SK-N-SH (cell line): ENCODE data around the gene SCN9A. TPM values are rescaled to one million over a fixed set of nuclear protein-coding genes. Genes with fewer than 3 reads are reported as not detected.

Source experiments
- CTCF ChIA-PET: fragments of 300-600, 350-600 bp; formaldehyde crosslinking; extraction: SDS; loops from one replicate; lab custom pipeline; 2021; lab: Yijun Ruan, JAX
- POLR2A ChIA-PET: fragments of 350-600 bp; sonication (Branson Sonifier 250); formaldehyde crosslinking; extraction: SDS; loops from one replicate; lab custom pipeline; 2020; ENCODE audit warnings: antibody characterized with exemption, inconsistent platforms; lab: Yijun Ruan, JAX
- DNase-seq: peaks from one replicate; pipeline ENCODE4 v3.0.0; 2012
- H2AFZ ChIP-seq: fragments of 200-600 bp; sonication (generic); 2 replicates; pipeline ENCODE4 v1.8.1; 2016; ENCODE audit warnings: antibody characterized with exemption, mild to moderate bottlenecking, low read depth
- H3F3A ChIP-seq: fragments of 200-600 bp; sonication (generic); replicated peaks from 2 replicates; pipeline ENCODE3; 2016; ENCODE audit warnings: antibody characterized with exemption, mild to moderate bottlenecking; ENCODE audit not compliant: insufficient read depth
- H3K27ac ChIP-seq, 2 experiments: fragments of 200-500 bp in 1 of 2; fragments of 200-600 bp in 1 of 2; sonication (Bioruptor generic) in 1 of 2; sonication (generic), shearing (Covaris generic) in 1 of 2; 2 replicates each; pipeline versions ENCODE4 v1.5.1 to v1.6.1; 2014 to 2016; ENCODE audit warnings: low read depth in 2 of 2, inconsistent platforms in 1 of 2, low read length in 1 of 2, mild to moderate bottlenecking in 1 of 2, mixed read lengths in 1 of 2
- H3K27me3 ChIP-seq: fragments of 200-600 bp; sonication (generic), shearing (Covaris generic); 2 replicates; pipeline ENCODE4 v1.6.1; 2016; ENCODE audit warnings: mixed run types; ENCODE audit not compliant: insufficient read depth
- H3K36me3 ChIP-seq, 2 experiments: fragments of 200-500 bp in 1 of 2; fragments of 200-600 bp in 1 of 2; sonication (Bioruptor generic) in 1 of 2; sonication (generic) in 1 of 2; replicated peaks in 1 of 2; 2 replicates each; pipeline versions ENCODE3 to v1.5.1; 2014 to 2016; ENCODE audit warnings: low read length in 1 of 2, mild to moderate bottlenecking in 1 of 2; ENCODE audit not compliant: insufficient read depth in 2 of 2, control insufficient read depth in 1 of 2
- H3K4me1 ChIP-seq, 2 experiments: fragments of 200-500 bp in 1 of 2; fragments of 200-600 bp in 1 of 2; sonication (Bioruptor generic) in 1 of 2; sonication (generic), shearing (Covaris generic) in 1 of 2; 2 replicates each; pipeline versions ENCODE4 v1.5.1 to v1.6.1; 2014 to 2016; ENCODE audit warnings: low read depth in 1 of 2, low read length in 1 of 2, mixed run types in 1 of 2; ENCODE audit not compliant: insufficient read depth in 2 of 2, control insufficient read depth in 1 of 2
- H3K4me2 ChIP-seq: fragments of 200-600 bp; sonication (generic), shearing (Covaris generic); 2 replicates; pipeline ENCODE4 v1.6.1; 2017; ENCODE audit warnings: mixed run types
- H3K4me3 ChIP-seq, 2 experiments: fragments of 200-500 bp in 1 of 2; fragments of 200-600 bp in 1 of 2; sonication (Bioruptor generic) in 1 of 2; sonication (generic), shearing (Covaris generic) in 1 of 2; 2 replicates each; pipeline versions ENCODE4 v1.5.1 to v1.8.1; 2014 to 2016; ENCODE audit warnings: low read depth in 2 of 2, inconsistent platforms in 1 of 2, low read length in 1 of 2, mild to moderate bottlenecking in 1 of 2, mixed read lengths in 1 of 2, moderate library complexity in 1 of 2
- H3K79me2 ChIP-seq: fragments of 200-600 bp; sonication (generic); 2 replicates; pipeline ENCODE4 v1.8.1; 2017; ENCODE audit warnings: mild to moderate bottlenecking; ENCODE audit not compliant: insufficient read depth
- H3K9ac ChIP-seq: fragments of 200-600 bp; sonication (generic); 2 replicates; pipeline ENCODE4 v1.6.1; 2017; ENCODE audit warnings: mixed run types
- H3K9me2 ChIP-seq: fragments of 200-600 bp; sonication (generic); 2 replicates; pipeline ENCODE4 v1.6.1; 2017; ENCODE audit warnings: mixed run types
- H3K9me3 ChIP-seq: fragments of 200-600 bp; sonication (generic); 2 replicates; pipeline ENCODE4 v1.6.1; 2017; ENCODE audit warnings: mixed run types, mild to moderate bottlenecking, moderate library complexity
- H4K20me1 ChIP-seq: fragments of 200-600 bp; sonication (generic); 2 replicates; pipeline ENCODE4 v1.6.1; 2017; ENCODE audit warnings: mild to moderate bottlenecking, mixed run types; ENCODE audit not compliant: insufficient read depth
- CHD2 ChIP-seq: fragments of 150-350 bp; IDR thresholded peaks from 2 replicates; pipeline ENCODE4 v1.6.1; 2018; ENCODE audit warnings: low read length; ENCODE audit not compliant: partially characterized antibody
- EZH2phosphoT487 ChIP-seq: fragments of 200-600 bp; sonication (generic); IDR thresholded peaks from 2 replicates; pipeline ENCODE4 v1.6.1; 2017; ENCODE audit warnings: low read depth, mixed run types, mild to moderate bottlenecking, antibody characterized with exemption, moderate library complexity, borderline replicate concordance
- FOSL2 ChIP-seq: IDR thresholded peaks from 2 replicates; pipeline ENCODE4 v1.4.0; 2012; ENCODE audit warnings: low read depth, mild to moderate bottlenecking, moderate library complexity, borderline replicate concordance
- FOXJ3 ChIP-seq: sonication (generic); formaldehyde crosslinking; IDR thresholded peaks from 2 replicates; pipeline ENCODE4 v1.5.1; 2020; ENCODE audit warnings: mild to moderate bottlenecking, missing genetic modification reagents
- GABPA ChIP-seq: IDR thresholded peaks from 2 replicates; pipeline ENCODE4 v1.4.0; 2012; ENCODE audit warnings: low read depth, mild to moderate bottlenecking
- JUND ChIP-seq: IDR thresholded peaks from 2 replicates; pipeline ENCODE4 v1.4.0; 2012
- MXI1 ChIP-seq: IDR thresholded peaks from 2 replicates; pipeline ENCODE4 v1.6.1; 2012; ENCODE audit warnings: mild to moderate bottlenecking, low read depth, low read length, improper control_type of control experiment
- PBX3 ChIP-seq: IDR thresholded peaks from 2 replicates; pipeline ENCODE4; 2012
- POLR2AphosphoS5 ChIP-seq: IDR thresholded peaks from 2 replicates; pipeline ENCODE4 v1.6.1; 2012; ENCODE audit warnings: low read depth, low read length
- RAD21 ChIP-seq: IDR thresholded peaks from 2 replicates; pipeline ENCODE4 v1.6.1; 2012; ENCODE audit warnings: mild to moderate bottlenecking, low read length
- SIN3A ChIP-seq: IDR thresholded peaks from 2 replicates; pipeline ENCODE4 v1.6.1; 2012; ENCODE audit warnings: low read depth, mild to moderate bottlenecking, low read length, moderate library complexity, borderline replicate concordance
- SMC3 ChIP-seq: IDR thresholded peaks from 2 replicates; pipeline ENCODE4 v1.6.1; 2012; ENCODE audit warnings: low read depth, low read length, improper control_type of control experiment
- TAF1 ChIP-seq: IDR thresholded peaks from 2 replicates; pipeline ENCODE4 v1.6.1; 2012; ENCODE audit warnings: low read depth, mild to moderate bottlenecking, low read length, moderate library complexity, borderline replicate concordance
- polyA plus RNA-seq, 3 experiments: library from polyadenylated mRNA; depleted of rRNA; stranded (reverse); fragments of >200 nt; gene quantifications; 2 replicates each; pipeline ENCODE4 v1.2.3, GENCODE V29; 2012
- TF ChIP-seq, protein P1 (sequence below): IDR thresholded peaks from 2 replicates; pipeline ENCODE4 v1.6.1; 2012; ENCODE audit warnings: mild to moderate bottlenecking, low read depth, low read length, moderate library complexity
- TF ChIP-seq, protein P2 (sequence below): fragments of 150-350 bp; IDR thresholded peaks from 2 replicates; pipeline ENCODE4 v1.6.1; 2017; ENCODE audit warnings: antibody characterized with exemption, low read length, low read depth, borderline replicate concordance

Gene SCN9A
- polyA plus RNA-seq, 1 of the 3 experiments (the other 2 are of a cell fraction), result 5.9 TPM

DNA sequence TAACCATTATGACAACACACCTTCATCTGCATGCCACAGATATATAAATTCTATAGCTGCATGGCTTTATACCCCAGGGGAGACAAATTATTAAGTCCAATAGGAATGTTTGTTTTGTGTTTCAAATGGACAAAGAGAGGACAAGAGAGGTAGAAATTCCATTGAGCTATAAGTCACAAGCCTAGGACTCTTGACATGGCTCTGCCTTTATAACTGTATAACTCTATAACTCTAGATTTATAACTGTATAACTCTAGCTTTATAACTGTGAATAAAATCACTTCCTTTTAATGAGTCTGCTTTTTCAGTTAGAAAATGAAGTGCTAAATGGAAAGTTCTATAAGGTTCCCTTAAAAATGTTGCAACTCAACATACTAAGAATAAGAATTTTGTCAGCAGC is 106.4 kb downstream of the SCN9A start:
- TF ChIP-seq, protein P1, sequence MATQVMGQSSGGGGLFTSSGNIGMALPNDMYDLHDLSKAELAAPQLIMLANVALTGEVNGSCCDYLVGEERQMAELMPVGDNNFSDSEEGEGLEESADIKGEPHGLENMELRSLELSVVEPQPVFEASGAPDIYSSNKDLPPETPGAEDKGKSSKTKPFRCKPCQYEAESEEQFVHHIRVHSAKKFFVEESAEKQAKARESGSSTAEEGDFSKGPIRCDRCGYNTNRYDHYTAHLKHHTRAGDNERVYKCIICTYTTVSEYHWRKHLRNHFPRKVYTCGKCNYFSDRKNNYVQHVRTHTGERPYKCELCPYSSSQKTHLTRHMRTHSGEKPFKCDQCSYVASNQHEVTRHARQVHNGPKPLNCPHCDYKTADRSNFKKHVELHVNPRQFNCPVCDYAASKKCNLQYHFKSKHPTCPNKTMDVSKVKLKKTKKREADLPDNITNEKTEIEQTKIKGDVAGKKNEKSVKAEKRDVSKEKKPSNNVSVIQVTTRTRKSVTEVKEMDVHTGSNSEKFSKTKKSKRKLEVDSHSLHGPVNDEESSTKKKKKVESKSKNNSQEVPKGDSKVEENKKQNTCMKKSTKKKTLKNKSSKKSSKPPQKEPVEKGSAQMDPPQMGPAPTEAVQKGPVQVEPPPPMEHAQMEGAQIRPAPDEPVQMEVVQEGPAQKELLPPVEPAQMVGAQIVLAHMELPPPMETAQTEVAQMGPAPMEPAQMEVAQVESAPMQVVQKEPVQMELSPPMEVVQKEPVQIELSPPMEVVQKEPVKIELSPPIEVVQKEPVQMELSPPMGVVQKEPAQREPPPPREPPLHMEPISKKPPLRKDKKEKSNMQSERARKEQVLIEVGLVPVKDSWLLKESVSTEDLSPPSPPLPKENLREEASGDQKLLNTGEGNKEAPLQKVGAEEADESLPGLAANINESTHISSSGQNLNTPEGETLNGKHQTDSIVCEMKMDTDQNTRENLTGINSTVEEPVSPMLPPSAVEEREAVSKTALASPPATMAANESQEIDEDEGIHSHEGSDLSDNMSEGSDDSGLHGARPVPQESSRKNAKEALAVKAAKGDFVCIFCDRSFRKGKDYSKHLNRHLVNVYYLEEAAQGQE, result no peak
- TF ChIP-seq FOXJ3 (CRISPR knock-in tag) (no peak), CHD2 (no peak), GABPA (no peak), JUND (no peak), FOSL2 (no peak), RAD21 (no peak), MXI1 (no peak)
- TF ChIP-seq, protein P2, sequence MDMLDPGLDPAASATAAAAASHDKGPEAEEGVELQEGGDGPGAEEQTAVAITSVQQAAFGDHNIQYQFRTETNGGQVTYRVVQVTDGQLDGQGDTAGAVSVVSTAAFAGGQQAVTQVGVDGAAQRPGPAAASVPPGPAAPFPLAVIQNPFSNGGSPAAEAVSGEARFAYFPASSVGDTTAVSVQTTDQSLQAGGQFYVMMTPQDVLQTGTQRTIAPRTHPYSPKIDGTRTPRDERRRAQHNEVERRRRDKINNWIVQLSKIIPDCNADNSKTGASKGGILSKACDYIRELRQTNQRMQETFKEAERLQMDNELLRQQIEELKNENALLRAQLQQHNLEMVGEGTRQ, result no peak
- Histone ChIP-seq H3K79me2 (no peaks in the 10 kb centered on the region), H4K20me1 (no peaks in the 10 kb centered on the region), H3K4me1 (no peaks in the 10 kb centered on the region; a peak in 1 of 4 replicates), H3K27ac (no peak overlapping the region), H3F3A (no peaks in the 10 kb centered on the region), H3K27me3 (no peaks in the 10 kb centered on the region), H3K4me3 (no peak overlapping the region), H3K9me2 (0 out of 2 replicates have a peak, but pooled peaks cover 5% of the 10 kb centered on the region), H3K4me2 (no peak overlapping the region), H3K9ac (no peak overlapping the region), H3K9me3 (no peaks in the 10 kb centered on the region; the same call in 1 of the 2 replicates), H2AFZ (no peak overlapping the region), H3K36me3 (peaks cover 8 to 11% of the 10 kb centered on the region in 2 experiments)
- POLR2A ChIA-PET, result no interaction called here
- CTCF ChIA-PET, result interaction anchor here (1.0 to 1.5 kb wide), 3 partner anchors 10 to 116 kb away, joined by 4 to 5 read pairs (median 5); no protein-coding TSS in a partner anchor
- no peak for DNase-seq

DNA sequence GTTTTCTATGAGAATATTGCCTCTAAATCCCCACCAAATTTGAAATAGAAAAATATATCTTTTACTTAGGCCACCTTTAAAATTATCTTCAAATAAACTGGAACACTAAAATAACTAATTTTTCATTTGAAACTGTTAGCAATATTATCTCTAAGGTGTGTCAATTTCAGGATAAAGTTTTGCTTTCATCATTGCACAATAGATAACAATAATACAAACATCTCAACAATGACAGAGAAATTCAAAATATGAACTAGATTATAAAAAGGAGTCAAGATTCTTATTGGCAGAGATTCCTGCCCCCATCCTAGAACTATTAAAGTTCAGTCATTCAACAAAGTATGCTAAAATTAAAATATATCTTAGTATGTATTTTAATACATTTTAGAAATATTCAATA is 117.9 kb downstream of the SCN9A start:
- ChIA-PET POLR2A (no interaction called here), CTCF (no interaction called here)
- no peak overlapping the region for H3K27ac ChIP-seq
- no peaks in the 10 kb centered on the region for H3K9me3 ChIP-seq
- no peaks in the 10 kb centered on the region; a peak in 1 of 4 replicates for H3K4me1 ChIP-seq
- H3K9me2 ChIP-seq, result no peaks in the 10 kb centered on the region
- H3K4me2 ChIP-seq, result no peak overlapping the region
- no peak for DNase-seq
- no peak overlapping the region for H3K9ac ChIP-seq
- H3K27me3 ChIP-seq, result no peaks in the 10 kb centered on the region
- peaks cover 2% of the 10 kb centered on the region in 2 experiments for H3K36me3 ChIP-seq
- no peaks in the 10 kb centered on the region for H3F3A ChIP-seq
- H3K4me3 ChIP-seq, result no peak overlapping the region
- H4K20me1 ChIP-seq, result no peaks in the 10 kb centered on the region
- no peaks in the 10 kb centered on the region for H3K79me2 ChIP-seq
- TF ChIP-seq POLR2AphosphoS5 (no peak), TAF1 (no peak), SIN3A (no peak), SMC3 (no peak), FOSL2 (no peak), EZH2phosphoT487 (no peak), PBX3 (no peak)
- no peak overlapping the region for H2AFZ ChIP-seq
